HEK293 (cell line): ENCODE measurements around the gene MTRFR.

ENCODE experiments used
- CTCF ChIA-PET: fragments of 350-600 bp; formaldehyde crosslinking; extraction: SDS; loops from one replicate; lab custom pipeline; 2021; ENCODE audit warnings: antibody characterized with exemption; lab: Yijun Ruan, JAX
- POLR2A ChIA-PET: fragments of 300-600 bp; formaldehyde crosslinking; extraction: SDS; loops from one replicate; lab custom pipeline; 2020; ENCODE audit warnings: antibody characterized with exemption, inconsistent platforms; lab: Yijun Ruan, JAX
- H3K27ac ChIP-seq: fragments of 200-500 bp; sonication (Bioruptor generic); 2 replicates; pipeline ENCODE4 v1.5.1; 2014; ENCODE audit warnings: low read depth, low read length, control low read depth, inconsistent platforms; ENCODE audit errors: extremely low read depth
- H3K36me3 ChIP-seq, 2 experiments: fragments of 200-500 bp in 1 of 2; sonication (Bioruptor generic) in 1 of 2; 1 replicate in 1 of 2; 2 replicates in 1 of 2; pipeline ENCODE4 v1.5.1; 2014 to 2017; ENCODE audit warnings: inconsistent platforms in 2 of 2, low read length in 2 of 2; ENCODE audit not compliant: control insufficient read depth in 2 of 2, insufficient read depth in 1 of 2
- H3K4me1 ChIP-seq: fragments of 200-500 bp; sonication (Bioruptor generic); 2 replicates; pipeline ENCODE4 v1.5.1; 2014; ENCODE audit warnings: mild to moderate bottlenecking, low read length, inconsistent platforms; ENCODE audit not compliant: control insufficient read depth, insufficient read depth
- H3K4me3 ChIP-seq: 2 replicates; pipeline ENCODE4 v1.5.1; 2011; ENCODE audit warnings: low read depth, mild to moderate bottlenecking, control low read depth, low read length, moderate library complexity
- H3K9me3 ChIP-seq: fragments of 200-500 bp; sonication (Bioruptor generic); 2 replicates; pipeline ENCODE4 v1.5.1; 2014; ENCODE audit warnings: low read depth, low read length, inconsistent platforms; ENCODE audit not compliant: control insufficient read depth, insufficient read depth
- BCL11B ChIP-seq: fragments of 450-650 bp; formaldehyde crosslinking; IDR thresholded peaks from 2 replicates; pipeline ENCODE4 v1.5.1; 2016; ENCODE audit warnings: low read depth, missing biosample characterization, missing genetic modification characterization
- GLI4 ChIP-seq: fragments of 450-650 bp; formaldehyde crosslinking; IDR thresholded peaks from 2 replicates; pipeline ENCODE4 v1.5.1; 2016; ENCODE audit warnings: missing biosample characterization, missing genetic modification characterization
- KLF7 ChIP-seq: fragments of 450-650 bp; formaldehyde crosslinking; IDR thresholded peaks from 2 replicates; pipeline ENCODE4 v1.5.1; 2016; ENCODE audit warnings: missing biosample characterization, missing genetic modification characterization, borderline replicate concordance
- KLF8 ChIP-seq: fragments of 450-650 bp; formaldehyde crosslinking; IDR thresholded peaks from 2 replicates; pipeline ENCODE4 v1.5.1; 2016; ENCODE audit warnings: missing biosample characterization, missing genetic modification characterization
- PATZ1 ChIP-seq: fragments of 450-650 bp; formaldehyde crosslinking; IDR thresholded peaks from 2 replicates; pipeline ENCODE4 v1.5.1; 2016; ENCODE audit warnings: missing biosample characterization, missing genetic modification characterization
- PRDM1 ChIP-seq: fragments of 450-650 bp; formaldehyde crosslinking; IDR thresholded peaks from 2 replicates; pipeline ENCODE4; 2016; ENCODE audit warnings: missing biosample characterization, missing genetic modification characterization
- SCRT2 ChIP-seq: fragments of 450-650 bp; formaldehyde crosslinking; IDR thresholded peaks from 2 replicates; pipeline ENCODE4 v1.5.1; 2016; ENCODE audit warnings: missing biosample characterization, missing genetic modification characterization
- TSHZ1 ChIP-seq: fragments of 450-650 bp; formaldehyde crosslinking; IDR thresholded peaks from 2 replicates; pipeline ENCODE4 v1.5.1; 2016; ENCODE audit warnings: missing biosample characterization, missing genetic modification characterization, borderline replicate concordance
- YY2 ChIP-seq: fragments of 450-650 bp; formaldehyde crosslinking; IDR thresholded peaks from 2 replicates; pipeline ENCODE4 v1.5.1; 2016; ENCODE audit warnings: missing biosample characterization, missing genetic modification characterization
- ZFP3 ChIP-seq: fragments of 450-650 bp; formaldehyde crosslinking; IDR thresholded peaks from 2 replicates; pipeline ENCODE4 v1.5.1; 2016; ENCODE audit warnings: low read depth, missing biosample characterization, missing genetic modification characterization
- ZNF133 ChIP-seq: fragments of 450-650 bp; formaldehyde crosslinking; IDR thresholded peaks from 2 replicates; pipeline ENCODE4 v1.5.1; 2016; ENCODE audit warnings: missing biosample characterization, missing genetic modification characterization
- ZNF175 ChIP-seq: fragments of 450-650 bp; formaldehyde crosslinking; IDR thresholded peaks from 2 replicates; pipeline ENCODE4 v1.5.1; 2016; ENCODE audit warnings: missing biosample characterization, missing genetic modification characterization
- ZNF211 ChIP-seq: fragments of 450-650 bp; formaldehyde crosslinking; IDR thresholded peaks from 2 replicates; pipeline ENCODE4 v1.5.1; 2016; ENCODE audit warnings: low read depth, missing biosample characterization, missing genetic modification characterization
- ZNF223 ChIP-seq: fragments of 450-650 bp; formaldehyde crosslinking; IDR thresholded peaks from 2 replicates; pipeline ENCODE4 v1.5.1; 2016; ENCODE audit warnings: missing biosample characterization, missing genetic modification characterization
- ZNF23 ChIP-seq: fragments of 450-650 bp; formaldehyde crosslinking; IDR thresholded peaks from 2 replicates; pipeline ENCODE4 v1.5.1; 2016; ENCODE audit warnings: missing biosample characterization, missing genetic modification characterization, borderline replicate concordance
- ZNF324 ChIP-seq: fragments of 450-650 bp; formaldehyde crosslinking; IDR thresholded peaks from 2 replicates; pipeline ENCODE4 v1.5.1; 2016; ENCODE audit warnings: missing biosample characterization, missing genetic modification characterization
- ZNF449 ChIP-seq: fragments of 450-650 bp; formaldehyde crosslinking; IDR thresholded peaks from 2 replicates; pipeline ENCODE4 v1.5.1; 2017; ENCODE audit warnings: missing biosample characterization, mild to moderate bottlenecking, missing genetic modification characterization, moderate library complexity
- ZNF501 ChIP-seq: fragments of 450-650 bp; formaldehyde crosslinking; IDR thresholded peaks from 2 replicates; pipeline ENCODE4 v1.5.1; 2016; ENCODE audit warnings: missing biosample characterization, missing genetic modification characterization
- ZNF529 ChIP-seq: fragments of 450-650 bp; formaldehyde crosslinking; IDR thresholded peaks from 2 replicates; pipeline ENCODE4 v1.5.1; 2017; ENCODE audit warnings: missing genetic modification characterization, missing biosample characterization; ENCODE audit not compliant: insufficient replicate concordance
- ZNF585B ChIP-seq: fragments of 450-650 bp; formaldehyde crosslinking; IDR thresholded peaks from 2 replicates; pipeline ENCODE4 v1.5.1; 2016; ENCODE audit warnings: missing biosample characterization, missing genetic modification characterization
- ZNF645 ChIP-seq: fragments of 450-650 bp; formaldehyde crosslinking; IDR thresholded peaks from 2 replicates; pipeline ENCODE4; 2016; ENCODE audit warnings: missing biosample characterization, missing genetic modification characterization

Gene MTRFR

DNA sequence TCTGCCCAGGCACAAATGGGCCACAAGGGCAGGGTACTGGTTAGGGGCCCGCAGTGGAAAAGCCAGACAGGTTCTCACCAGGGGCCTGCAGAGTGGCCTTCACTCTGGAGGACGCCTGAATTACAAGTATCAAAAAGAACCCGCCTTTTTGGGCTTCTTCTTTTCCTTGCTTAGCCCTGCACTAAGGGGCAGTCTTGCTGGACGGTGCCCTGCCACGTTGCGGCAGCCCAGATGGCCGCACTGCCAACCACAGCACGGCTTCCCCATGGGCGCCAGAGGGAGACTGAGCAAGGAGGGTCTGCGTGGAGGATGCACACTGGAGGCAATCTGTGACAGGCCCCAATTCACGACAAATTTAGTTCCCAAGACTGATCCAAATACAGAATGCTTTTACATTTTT is 56.7 kb downstream of the MTRFR start:
- ChIA-PET CTCF (no interaction called here), POLR2A (no interaction called here)
- no peaks in the 10 kb centered on the region for H3K4me1 ChIP-seq
- no peaks in the 10 kb centered on the region for H3K9me3 ChIP-seq
- no peak overlapping the region for H3K27ac ChIP-seq
- TF ChIP-seq PATZ1 (tag by site-specific recombination) (no peak), ZNF585B (tag by site-specific recombination) (no peak), ZNF645 (tag by site-specific recombination) (no peak), ZNF133 (tag by site-specific recombination) (no peak), PRDM1 (no peak), ZNF529 (tag by site-specific recombination) (no peak), ZNF324 (tag by site-specific recombination) (no peak), ZNF175 (tag by site-specific recombination) (no peak), BCL11B (no peak), KLF8 (no peak), ZNF23 (tag by site-specific recombination) (no peak), ZNF223 (no peak), TSHZ1 (tag by site-specific recombination) (no peak)
- no peak overlapping the region for H3K4me3 ChIP-seq
- peaks cover 14 to 50% of the 10 kb centered on the region in 2 experiments for H3K36me3 ChIP-seq

DNA sequence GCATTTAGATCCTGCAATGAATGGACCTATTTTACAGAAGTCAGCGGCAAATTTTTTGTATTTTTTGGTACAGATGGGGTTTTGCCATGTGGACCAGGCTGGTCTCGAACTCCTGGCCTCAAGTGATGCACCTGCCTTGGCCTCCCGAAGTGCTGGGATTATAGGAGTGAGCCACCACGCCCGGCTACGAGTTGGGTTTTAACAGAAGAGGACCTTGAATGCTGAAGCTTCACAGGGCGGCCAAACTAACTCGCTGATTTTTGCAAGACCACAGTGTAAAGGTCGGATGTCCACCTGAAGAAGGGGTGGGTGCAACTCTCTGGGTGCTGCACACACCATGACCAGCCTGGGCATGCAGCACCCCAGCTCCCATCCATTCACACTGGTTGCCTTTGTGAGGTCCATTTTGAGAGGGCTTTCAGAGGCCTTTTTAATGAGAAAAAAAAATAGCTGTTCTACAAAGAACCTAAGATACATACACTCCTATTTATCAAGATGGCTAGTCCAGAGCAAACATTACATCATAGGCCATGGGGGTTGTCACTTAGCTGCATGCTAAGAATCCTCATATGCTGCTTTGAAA is 60.0 kb downstream of the MTRFR start:
- no peak overlapping the region for H3K4me3 ChIP-seq
- no peaks in the 10 kb centered on the region for H3K9me3 ChIP-seq
- no peaks in the 10 kb centered on the region for H3K4me1 ChIP-seq
- H3K27ac ChIP-seq, result no peak overlapping the region
- no peak for TF ChIP-seq GLI4 (tag by site-specific recombination)
- no peak for TF ChIP-seq ZNF501 (tag by site-specific recombination)
- TF ChIP-seq YY2 (tag by site-specific recombination), result no peak
- TF ChIP-seq ZNF449 (tag by site-specific recombination), result no peak
- TF ChIP-seq ZNF211, result no peak
- no peak for TF ChIP-seq SCRT2
- no peak for TF ChIP-seq ZFP3
- no peak for TF ChIP-seq KLF7
- H3K36me3 ChIP-seq, result peaks cover 45 to 81% of the 10 kb centered on the region in 2 experiments
- CTCF ChIA-PET, result interaction anchor here (0.6 kb wide), 1 partner anchor 410 kb away, joined by 3 read pairs; no protein-coding TSS in a partner anchor
- POLR2A ChIA-PET, result interaction anchor here (0.6 kb wide), 2 partner anchors 10 to 101 kb away, joined by 4 to 6 read pairs; no protein-coding TSS in a partner anchor
